ENCODE results near the gene NEK5.

Gene NEK5

GRCh38 chr13:52009946-52010345 is 118.9 kb downstream of the NEK5 start:
- DNase-seq: no peak

- no peak for DNase-seq
Measured at GRCh38 chr13:52006523-52007245, 122.2 kb downstream of the NEK5 start.

- no peak for DNase-seq
Measured at GRCh38 chr13:52005841-52006522, 122.9 kb downstream of the NEK5 start.

GRCh38 chr13:52004511-52005170 is 124.2 kb downstream of the NEK5 start:
- DNase-seq: no peak

GRCh38 chr13:52003541-52003940 is 125.3 kb downstream of the NEK5 start:
- no peak for DNase-seq

- DNase-seq: no peak
Measured at GRCh38 chr13:52002361-52002760, 126.5 kb downstream of the NEK5 start.

GRCh38 chr13:52001120-52001731 is 127.6 kb downstream of the NEK5 start:
- DNase-seq: peak in 1 of 2 donors; percentile 60

- DNase-seq: no peak
Measured at GRCh38 chr13:51999921-52000320, 129.0 kb downstream of the NEK5 start.

- no peak for DNase-seq
Measured at GRCh38 chr13:51999510-51999911, 129.4 kb downstream of the NEK5 start.

- no peak for DNase-seq
Measured at GRCh38 chr13:51998723-51999509, 130.0 kb downstream of the NEK5 start.

GRCh38 chr13:51997641-51998330 is 131.1 kb downstream of the NEK5 start:
- DNase-seq: no peak

- no peak for DNase-seq
Measured at GRCh38 chr13:51997186-51997585, 131.7 kb downstream of the NEK5 start.

GRCh38 chr13:51996641-51997040 is 132.2 kb downstream of the NEK5 start:
- no peak for DNase-seq

GRCh38 chr13:51995677-51996551 is 133.0 kb downstream of the NEK5 start:
- no peak for DNase-seq

GRCh38 chr13:51993713-51994112 is 135.2 kb downstream of the NEK5 start:
- DNase-seq: no peak

- no peak for DNase-seq
Measured at GRCh38 chr13:51988988-51989618, 139.8 kb downstream of the NEK5 start.

Data from CD4-positive, alpha-beta T cell treated with Interleukin-4 for 1 hour (primary cell).